Measurements from ENCODE around the gene MACO1.
"Not testable (repeated sequence)": the region's sequence is repeated elsewhere in the genome, so short reads cannot be mapped to it uniquely, and the experiment has no call there.

MACO1 gene, protein sequence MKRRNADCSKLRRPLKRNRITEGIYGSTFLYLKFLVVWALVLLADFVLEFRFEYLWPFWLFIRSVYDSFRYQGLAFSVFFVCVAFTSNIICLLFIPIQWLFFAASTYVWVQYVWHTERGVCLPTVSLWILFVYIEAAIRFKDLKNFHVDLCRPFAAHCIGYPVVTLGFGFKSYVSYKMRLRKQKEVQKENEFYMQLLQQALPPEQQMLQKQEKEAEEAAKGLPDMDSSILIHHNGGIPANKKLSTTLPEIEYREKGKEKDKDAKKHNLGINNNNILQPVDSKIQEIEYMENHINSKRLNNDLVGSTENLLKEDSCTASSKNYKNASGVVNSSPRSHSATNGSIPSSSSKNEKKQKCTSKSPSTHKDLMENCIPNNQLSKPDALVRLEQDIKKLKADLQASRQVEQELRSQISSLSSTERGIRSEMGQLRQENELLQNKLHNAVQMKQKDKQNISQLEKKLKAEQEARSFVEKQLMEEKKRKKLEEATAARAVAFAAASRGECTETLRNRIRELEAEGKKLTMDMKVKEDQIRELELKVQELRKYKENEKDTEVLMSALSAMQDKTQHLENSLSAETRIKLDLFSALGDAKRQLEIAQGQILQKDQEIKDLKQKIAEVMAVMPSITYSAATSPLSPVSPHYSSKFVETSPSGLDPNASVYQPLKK

DNA sequence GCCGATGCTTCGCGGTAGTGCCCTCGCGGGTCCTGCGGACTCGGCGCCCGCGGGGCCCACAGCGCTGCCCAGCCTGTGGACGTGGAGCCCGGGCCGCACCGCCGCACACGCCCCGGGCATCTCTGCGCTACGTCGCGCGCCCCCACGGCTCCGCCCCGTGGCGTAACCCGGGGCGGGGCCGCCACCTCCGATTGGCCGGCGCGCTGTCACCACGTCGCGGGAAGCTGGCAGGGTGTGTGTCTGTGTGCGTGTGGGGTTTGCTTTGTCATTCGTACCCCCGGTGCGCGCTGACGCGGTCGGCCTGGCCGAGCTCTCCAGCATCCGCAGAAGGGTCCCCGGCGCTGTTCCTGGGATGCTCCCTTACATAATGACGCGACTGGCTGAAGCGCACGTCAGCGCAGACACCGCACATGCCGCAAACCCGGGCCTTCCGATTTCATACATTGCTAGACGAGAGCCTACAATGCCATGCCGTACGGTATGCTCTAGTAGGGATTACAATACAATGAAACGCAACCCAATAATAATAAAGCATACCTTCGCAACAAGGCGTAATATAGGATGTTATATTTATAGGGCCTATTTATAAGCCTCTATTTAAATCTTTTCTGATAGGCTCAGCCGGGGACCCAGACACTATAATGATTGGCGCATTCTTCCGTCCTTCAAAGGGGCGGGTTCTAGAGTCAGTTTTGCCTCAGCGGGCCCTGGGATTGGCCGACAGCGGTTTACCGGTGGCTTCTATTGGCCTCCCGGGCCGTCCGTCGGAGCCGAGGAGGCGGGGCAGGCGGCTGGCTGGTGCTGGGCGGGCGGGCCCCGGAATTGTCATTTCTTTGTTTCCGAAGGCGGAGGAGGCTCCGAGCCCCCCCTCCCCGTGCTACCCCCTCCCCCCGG is at the start of gene MACO1:
Gene MACO1, plus strand, starts transcription at position 825 of the 894 bp plus-strand sequence. CDS start 202 bp downstream, outside the sequence.
- DNase-seq (ENCODE audit: low read depth in 1 of 2, low spot score in 1 of 2): peak; percentile 95 to 96

DNA sequence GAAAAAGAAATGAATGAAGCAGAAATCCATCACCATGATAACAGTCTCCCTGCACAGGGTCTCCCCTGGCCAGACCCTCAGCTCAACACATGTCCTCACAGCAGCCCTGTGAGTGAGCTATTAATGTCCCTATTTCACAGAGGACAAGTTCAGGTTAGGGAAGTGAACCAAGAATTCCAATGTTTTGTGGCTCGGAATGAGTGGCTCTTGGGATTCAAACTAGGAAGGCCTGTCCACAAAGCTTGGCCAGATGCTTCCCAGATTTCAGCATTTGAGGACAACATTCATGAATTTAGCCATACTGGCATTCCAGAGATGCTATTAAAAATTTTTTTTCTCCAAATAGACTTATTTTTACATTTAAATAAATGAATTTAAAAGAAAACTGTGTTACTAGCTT is 48.2 kb upstream of the MACO1 start:
- not testable (repeated sequence) for DNase-seq (ENCODE audit: low read depth in 1 of 2, low spot score in 1 of 2)

DNA sequence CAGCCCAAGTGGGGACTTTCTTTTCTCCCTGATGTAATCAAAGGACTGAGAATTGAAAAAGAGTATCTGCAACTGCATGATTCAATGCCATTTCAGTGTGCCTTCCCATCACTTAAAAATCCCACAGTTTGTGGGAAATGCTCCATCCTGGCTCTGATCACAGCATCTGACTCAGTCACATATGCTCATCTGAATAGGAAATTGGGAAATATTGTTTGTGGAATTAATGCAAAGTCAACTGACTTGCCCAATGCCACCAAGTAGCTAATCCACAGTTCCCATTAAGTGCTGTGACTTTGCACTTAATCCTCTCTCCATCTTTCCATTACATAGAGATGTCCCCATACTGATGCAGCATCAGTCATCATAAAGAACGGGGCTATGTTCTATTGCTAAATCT is 47.6 kb upstream of the MACO1 start:
- not testable (repeated sequence) for DNase-seq (ENCODE audit: low read depth in 1 of 2, low spot score in 1 of 2)

DNA sequence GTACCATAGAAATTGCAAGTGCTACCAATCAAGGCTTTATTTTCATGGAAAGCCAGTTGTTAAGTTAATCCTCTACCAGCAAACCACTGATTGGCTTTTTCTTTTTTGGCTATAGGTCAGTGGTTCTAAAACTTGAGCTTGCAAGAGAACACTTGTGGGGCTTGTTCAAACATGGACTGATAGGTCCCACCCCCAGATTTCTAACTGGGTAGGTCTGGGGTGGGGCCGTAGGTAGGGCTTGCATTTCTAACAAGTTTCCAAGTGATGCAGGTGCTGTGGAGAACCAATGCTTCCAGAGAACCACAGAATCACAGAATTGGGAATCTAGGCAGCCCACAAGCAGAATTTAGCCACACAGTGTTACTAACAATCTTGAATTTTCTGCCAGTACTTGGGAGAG is 46.8 kb upstream of the MACO1 start:
- not testable (repeated sequence) for DNase-seq (ENCODE audit: low read depth in 1 of 2, low spot score in 1 of 2)

DNA sequence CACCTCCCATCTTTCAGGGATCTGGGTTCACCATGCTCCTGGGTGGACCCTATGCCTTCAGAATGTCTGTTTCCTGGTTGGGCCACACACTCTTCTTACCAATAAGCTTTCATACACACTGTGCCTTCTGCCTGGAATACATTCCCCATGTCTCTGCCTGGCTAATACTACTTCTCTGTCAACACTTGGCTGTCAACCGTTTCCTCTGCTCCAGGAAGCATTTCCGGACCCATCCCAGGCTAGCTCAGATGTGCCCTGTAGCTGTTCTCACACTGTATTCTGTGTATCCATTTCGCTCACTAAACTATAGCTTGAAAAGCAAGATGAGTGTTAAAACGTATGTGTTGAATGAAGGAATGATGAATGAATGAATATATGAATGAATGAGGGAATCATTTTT is 43.6 kb upstream of the MACO1 start:
- DNase-seq (ENCODE audit: low read depth in 1 of 2, low spot score in 1 of 2): not testable (repeated sequence)

DNA sequence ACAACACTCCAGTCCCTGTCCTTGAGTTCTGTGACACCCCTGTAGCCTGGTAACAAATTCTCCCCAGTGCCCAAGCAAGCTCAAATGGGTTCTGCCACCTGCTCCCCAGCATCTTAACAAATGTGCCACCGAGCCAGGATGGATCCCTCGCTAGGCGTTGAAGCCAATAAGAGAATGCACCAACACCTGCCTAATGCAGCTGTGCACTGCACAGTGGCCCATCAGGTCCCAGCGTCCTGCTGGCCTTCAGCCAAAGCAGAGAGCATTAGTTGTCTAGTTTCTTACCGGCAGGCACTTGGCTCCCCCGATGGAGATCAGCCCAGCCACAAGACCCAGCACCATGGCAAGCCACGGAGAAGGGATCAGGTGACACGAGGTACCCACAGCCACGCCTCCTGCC is 42.0 kb upstream of the MACO1 start:
- not testable (repeated sequence) for DNase-seq (ENCODE audit: low read depth in 1 of 2, low spot score in 1 of 2)

DNA sequence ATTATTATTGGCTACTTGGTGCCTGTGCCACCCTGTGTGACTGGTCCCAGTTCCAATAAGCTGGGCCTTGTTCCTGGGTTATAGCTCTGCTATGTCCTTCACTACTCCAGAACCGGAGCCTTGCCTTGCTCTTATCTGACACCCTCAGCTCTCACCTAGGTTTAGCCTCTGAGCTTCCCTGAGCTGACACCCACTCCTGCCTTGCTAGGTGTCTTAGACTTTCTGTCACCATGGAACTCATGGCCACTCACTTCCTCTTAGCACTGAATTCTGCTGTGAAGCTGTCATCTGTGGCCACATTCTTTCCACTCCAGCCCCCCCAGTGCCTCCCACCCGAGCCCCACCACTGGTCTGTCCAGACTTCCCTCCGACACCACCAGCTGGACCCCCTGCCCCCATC is 41.0 kb upstream of the MACO1 start:
- not testable (repeated sequence) for DNase-seq (ENCODE audit: low read depth in 1 of 2, low spot score in 1 of 2)

DNA sequence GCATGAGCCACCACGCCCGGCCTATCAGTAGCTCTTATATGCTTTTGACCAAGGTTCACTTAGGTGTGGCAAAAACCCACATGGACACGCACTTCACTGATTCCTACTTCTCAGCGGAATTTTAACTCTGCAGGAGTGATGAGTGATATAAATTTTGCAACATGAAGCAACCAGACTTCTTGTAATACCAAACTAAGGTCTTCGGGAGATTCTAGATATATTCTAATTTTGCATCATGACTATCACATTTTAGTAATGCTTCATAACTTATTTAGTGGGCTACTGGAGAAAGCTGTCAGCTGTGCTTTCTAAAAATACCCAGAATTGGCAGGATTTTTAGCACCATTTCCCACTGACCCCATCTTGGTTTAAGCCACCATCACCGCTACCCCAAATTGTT is 37.9 kb upstream of the MACO1 start:
- no peak for DNase-seq (ENCODE audit: low read depth in 1 of 2, low spot score in 1 of 2)

DNA sequence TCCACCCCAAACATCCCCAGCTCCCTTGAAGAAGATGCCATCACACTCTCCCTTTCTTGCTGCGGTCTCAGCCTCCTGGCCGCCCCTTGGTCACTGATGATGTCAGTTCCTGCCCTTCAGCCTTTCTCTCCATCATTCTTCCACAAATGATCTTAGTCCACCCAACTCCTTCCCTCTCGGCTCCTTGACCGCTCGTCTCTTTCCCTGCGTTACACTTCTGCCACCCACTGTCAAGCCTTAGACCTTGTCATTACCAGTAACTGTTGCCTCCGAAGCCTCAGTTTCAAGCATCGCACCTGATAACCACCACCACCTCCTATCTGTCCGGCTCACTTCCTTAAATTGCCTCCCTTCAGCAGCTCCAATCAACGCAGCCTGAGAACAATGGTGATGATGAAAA is 33.1 kb upstream of the MACO1 start:
- DNase-seq (ENCODE audit: low read depth in 1 of 2, low spot score in 1 of 2): not testable (repeated sequence)

DNA sequence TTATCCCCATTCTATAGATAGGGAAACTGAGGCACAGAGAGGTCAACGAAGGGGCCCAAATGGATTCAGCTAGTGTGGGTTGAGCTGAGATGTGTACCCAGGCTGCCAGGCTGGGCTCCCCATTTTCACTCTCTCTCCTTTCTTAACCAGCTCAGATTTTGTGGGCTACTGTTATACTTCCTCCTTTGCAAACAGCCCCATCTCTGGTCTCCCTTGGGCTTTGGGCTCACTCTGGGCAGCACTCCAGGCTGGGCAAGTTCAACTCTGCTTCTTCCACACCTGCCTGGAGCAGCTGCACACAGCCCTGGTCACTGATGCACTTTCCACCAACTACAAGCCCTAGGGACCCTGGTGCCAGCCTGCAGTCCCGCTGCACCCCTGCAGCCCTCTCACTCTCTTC is 32.6 kb upstream of the MACO1 start:
- DNase-seq (ENCODE audit: low read depth in 1 of 2, low spot score in 1 of 2): not testable (repeated sequence)

DNA sequence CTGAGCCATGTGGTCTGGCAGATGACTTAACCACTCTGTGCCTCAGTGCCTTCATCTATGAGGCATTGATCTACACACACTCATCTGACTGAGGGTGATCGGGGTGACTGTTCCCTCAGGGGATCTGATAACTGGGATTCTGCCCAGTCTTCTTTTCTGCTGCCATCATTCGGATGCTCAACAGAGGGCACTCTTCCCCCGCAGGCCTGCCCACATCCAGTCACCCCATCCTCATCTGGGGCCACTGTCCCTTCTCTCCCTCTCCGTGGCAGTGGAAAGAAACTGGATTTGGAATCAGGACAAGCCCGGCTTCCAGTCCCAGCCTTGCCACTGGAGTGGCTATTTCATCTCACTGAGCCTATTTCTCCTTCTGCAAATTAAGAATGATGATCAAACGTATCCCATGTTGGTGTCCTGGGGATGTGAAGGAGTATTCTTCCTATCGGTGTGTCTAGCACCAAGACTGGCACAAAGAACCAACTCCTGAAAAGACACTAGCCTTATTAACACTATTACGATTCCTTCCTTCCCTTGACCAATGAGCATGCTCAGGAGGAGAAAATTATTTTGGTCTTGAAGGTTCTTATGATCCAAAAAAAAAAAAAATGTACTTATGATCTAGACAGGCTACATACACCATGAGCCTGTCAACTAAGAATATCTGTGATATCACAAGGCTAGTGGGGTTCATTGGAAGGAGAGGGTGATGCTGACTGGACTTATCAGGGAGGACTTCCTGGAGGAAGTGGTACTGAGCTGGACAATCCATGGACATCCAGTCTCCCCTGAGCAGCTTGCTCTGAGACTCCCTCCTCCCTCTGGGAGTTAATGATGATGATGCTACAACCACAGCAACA is 27.5 kb upstream of the MACO1 start:
- not testable (repeated sequence) for DNase-seq (ENCODE audit: low read depth in 1 of 2, low spot score in 1 of 2)

DNA sequence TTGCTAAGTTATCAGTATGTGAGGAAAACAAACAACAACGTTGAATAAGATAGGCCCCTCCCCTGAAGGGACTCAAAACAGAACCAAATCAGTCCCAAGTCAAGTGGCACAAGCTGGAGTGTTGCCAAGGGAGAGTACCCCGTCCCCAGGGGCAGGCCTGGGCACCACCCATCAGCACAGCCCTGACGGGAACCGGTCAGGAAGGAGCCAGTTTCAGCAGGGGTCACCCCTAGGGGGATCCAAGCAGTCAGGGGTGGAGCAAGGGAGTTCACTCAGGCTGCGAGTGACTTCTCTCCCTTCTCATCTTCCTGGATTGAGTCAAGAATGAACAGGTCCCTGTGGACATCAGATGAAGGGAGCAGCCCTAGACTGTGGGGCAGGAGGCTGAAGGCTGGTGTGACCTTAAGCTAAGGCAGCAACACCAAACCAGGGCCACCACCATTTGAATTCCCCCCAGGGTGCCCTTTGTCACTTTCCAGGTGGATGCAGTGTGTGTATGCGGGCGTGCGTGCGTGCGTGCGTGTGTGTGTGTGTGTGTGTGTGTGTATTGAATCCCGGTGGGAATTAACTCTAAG is 24.9 kb upstream of the MACO1 start:
- DNase-seq (ENCODE audit: low read depth in 1 of 2, low spot score in 1 of 2): not testable (repeated sequence)

DNA sequence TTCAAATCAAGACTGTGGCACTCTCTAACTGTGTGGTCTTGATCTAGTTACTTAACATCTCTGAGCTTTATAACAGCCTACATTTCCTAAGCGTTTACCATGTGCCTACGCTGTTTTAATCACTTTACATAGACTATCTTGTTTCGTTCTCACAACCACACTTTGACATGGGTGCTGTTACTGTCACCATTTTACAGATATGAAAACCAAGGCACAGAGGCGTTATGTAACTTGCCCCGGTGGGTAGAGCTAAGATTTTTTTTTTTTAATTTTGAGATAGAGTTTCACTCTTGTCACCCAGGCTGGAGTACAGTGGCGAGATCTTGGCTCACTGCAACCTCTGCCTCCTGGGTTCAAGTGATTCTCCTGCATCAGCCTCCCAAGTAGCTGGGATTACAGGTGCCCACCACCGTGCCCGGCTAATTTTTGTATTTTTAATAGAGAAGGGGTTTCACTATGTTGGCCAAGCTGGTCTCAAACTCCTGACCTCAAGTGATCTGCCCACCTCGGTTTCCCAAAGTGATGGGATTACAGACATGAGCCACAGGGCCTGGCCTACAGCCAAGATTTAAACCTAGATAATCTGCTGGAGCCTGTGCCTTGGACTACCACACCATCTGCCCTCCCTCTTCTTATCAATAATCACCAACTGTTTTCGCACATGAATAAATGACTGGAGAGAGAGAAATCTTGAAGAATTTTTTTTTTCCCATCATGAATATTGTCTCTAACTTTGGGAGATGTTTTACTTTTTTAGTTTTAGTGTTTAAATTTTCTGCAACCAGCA is 20.9 kb upstream of the MACO1 start:
- not testable (repeated sequence) for DNase-seq (ENCODE audit: low read depth in 1 of 2, low spot score in 1 of 2)

DNA sequence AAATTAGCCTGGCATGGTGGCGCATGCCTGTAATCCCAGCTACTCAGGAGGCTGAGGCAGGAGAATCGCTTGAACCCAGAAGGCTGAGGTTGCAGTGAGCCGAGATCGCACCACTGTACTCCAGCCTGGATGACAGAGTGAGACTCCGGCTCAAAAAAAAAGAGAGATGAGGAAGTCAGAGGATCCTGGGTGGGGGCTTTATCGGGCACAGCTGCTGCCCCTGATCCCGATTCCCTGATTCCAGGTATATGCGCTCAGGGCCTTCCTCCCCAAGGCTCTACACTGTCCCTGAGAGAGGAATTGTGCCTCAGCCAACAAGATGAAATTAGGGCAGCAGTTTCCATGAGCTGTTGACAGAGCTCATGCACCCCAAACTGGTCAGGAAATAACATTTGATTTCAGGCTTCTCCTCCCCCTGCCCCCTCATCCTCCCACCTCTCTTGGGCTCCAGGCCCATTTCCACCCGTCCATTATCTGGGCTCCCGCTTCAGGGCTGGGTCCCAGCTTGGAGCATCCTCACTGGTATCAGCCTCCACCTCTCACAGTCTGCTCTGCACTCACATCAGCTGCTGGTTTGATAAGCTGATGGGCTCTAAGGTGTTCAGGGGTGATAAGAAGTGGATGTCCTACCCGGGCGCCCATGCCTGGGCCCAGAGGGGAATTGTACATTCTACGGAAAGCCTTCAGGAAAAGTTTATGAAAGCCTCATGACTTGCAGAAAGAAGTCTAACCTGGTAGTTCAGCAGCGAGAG is 17.6 kb upstream of the MACO1 start:
- not testable (repeated sequence) for DNase-seq (ENCODE audit: low read depth in 1 of 2, low spot score in 1 of 2)

DNA sequence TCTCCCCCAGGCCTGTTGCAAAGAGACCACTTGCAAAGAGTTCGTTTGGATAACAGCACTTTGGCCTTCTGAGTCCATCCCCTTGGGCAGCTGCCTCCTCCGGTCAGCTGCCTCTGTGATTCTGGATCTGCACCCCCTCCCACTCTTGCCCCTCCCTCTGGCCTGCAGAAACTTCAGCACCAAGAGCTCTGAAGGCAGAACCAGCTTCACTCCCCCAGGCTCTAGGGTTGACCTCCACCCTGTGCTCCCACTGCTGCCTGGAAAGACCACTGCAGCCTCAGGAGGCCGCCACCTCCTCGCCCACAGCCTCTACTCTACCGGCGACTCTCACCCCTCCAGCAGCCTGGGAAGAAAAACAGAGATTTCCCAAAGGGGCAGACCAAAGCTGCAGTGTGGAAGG is 16.5 kb upstream of the MACO1 start:
- not testable (repeated sequence) for DNase-seq (ENCODE audit: low read depth in 1 of 2, low spot score in 1 of 2)

DNA sequence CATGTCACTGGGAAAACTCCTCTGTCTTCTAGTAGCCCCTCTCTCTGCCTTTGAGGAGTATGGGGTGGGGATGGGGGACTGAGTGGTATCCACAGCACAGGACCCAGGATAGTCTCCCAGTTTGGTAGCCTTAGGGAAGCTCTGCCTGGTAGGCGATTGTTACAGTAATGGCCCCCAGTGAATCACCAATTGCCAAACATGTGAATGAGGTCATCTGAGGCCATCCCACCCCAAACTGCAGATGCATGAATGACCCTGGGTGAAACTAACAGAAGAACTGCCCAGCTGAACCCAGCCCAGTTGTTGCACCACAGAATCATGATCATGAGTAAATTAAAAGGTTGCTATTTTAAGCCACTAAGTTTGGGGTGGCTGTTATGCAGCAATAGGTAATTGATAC is 16.1 kb upstream of the MACO1 start:
- not testable (repeated sequence) for DNase-seq (ENCODE audit: low read depth in 1 of 2, low spot score in 1 of 2)

DNA sequence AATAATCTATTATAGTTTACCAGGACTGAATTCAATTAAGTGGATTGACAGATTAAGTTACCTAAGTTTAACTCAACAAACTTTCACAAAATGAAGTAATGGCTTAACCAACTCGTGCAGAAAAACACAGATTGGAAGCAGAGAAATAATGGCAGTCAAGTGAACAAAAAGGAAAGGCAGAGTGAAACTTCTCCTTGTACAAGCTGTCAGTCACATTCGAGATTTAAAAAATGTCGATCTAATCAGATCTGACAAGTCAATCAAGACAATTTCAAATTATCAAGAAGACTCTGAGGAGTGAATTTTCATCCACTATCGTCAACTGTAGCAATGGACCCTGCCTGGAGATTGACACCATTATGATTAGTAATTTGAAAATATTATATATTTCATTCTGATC is 13.4 kb upstream of the MACO1 start:
- DNase-seq (ENCODE audit: low read depth in 1 of 2, low spot score in 1 of 2): not testable (repeated sequence)

DNA sequence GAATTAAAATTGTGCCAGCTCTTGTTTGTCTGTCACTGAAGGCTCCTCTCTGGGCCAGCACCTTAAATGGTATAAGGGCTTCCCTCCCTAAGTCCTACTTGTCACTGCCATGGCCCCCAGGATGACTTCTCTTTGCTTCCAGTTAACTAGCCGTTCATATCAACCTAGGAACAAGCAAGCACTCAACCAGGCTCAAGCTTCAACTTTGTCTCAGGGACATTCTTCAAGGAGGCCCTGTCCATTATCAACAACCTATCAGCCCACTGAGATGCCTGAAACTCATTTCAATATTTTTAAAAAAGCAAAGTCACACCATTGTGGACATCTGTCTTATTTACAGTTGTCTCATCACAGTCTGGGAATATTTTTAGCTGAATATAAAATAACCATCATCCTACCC is 11.4 kb upstream of the MACO1 start:
- DNase-seq (ENCODE audit: low read depth in 1 of 2, low spot score in 1 of 2): not testable (repeated sequence)

DNA sequence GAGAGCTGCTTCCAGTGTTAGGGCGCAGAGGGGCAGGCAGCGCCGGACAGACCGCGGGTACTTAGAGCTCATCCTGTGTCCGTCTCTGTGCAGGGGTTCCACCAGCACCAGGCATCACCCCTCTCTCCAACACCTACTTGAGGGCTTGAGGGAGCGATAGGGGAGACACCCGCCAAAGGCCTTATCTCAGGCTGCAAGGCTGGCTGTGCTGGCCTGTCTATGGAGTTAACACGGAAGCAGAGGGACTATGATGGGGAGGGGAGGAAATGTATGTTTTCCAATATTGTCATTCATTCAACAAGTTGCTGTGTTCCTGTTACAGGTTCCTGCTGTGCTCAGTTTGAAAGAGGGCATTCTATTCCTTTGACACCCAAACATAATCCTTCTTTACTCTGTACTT is 10.0 kb upstream of the MACO1 start, which contains the start of gene RHCE:
Gene RHCE, minus strand, starts transcription at position 111 of the 400 bp plus-strand sequence. Its CDS starts 39 bp downstream, at position 72.
- DNase-seq (ENCODE audit: low read depth in 1 of 2, low spot score in 1 of 2): not testable (repeated sequence)
